Lower leg skin (tissue), 4 donors: ENCODE measurements around the gene MSH3. TPM values are rescaled to one million over a fixed set of nuclear protein-coding genes. Genes with fewer than 3 reads are reported as not detected.

Source experiments
- DNase-seq, 2 donors: peaks; one replicate each; pipeline ENCODE4 v3.0.0-alpha.2; 2019; ENCODE audit warnings: low spot score in 2 of 2
- H3K4me3 ChIP-seq: fragments of 200-600 bp; sonication (generic); 2 replicates; pipeline ENCODE4 v1.5.1; 2017; ENCODE audit warnings: mild to moderate bottlenecking, low read depth; ENCODE audit not compliant: poor library complexity, severe bottlenecking
- POLR2A ChIP-seq, 2 donors: fragments of 450-650 bp; IDR thresholded peaks; one replicate each; pipeline ENCODE4 v1.6.1; 2016 to 2017; ENCODE audit warnings: antibody characterized with exemption in 2 of 2, mild to moderate bottlenecking in 1 of 2, moderate library complexity in 1 of 2
- WGBS, 2 donors: methylation state at CpG; one replicate each; pipeline ENCODE4 v1.1.5; 2018; 5-methylcytosine and 5-hydroxymethylcytosine counted together
- intact Hi-C: fragments of 100-400 bp; cut with DNase I; formaldehyde crosslinking; loops from one replicate; pipeline ENCODE4 v1.15.0; 2023; ENCODE audit warnings: low total_unique reads
- total RNA-seq, 4 donors: library from RNA; depleted of rRNA; stranded (reverse); fragments of >200 nt; gene quantifications; one replicate each; pipeline ENCODE4 v1.1.0, GENCODE V29; 2016
- TF ChIP-seq, protein P1 (sequence below), 3 donors: fragments of 450-650 bp; IDR thresholded peaks; one replicate each; pipeline ENCODE4 v1.5.1; 2016; ENCODE audit warnings: antibody characterized with exemption in 3 of 3, mild to moderate bottlenecking in 3 of 3, moderate library complexity in 2 of 3

Gene MSH3
- total RNA-seq, 4 donors from 2014 or later = 8.4 to 17.1 (median 11.4) TPM

- 89 to 91% methylated on average over 1 of the region's 1 CpG for WGBS, 2 donors
- no peak for TF ChIP-seq POLR2A (IDR thresholded peaks at IDR 0.05)
- TF ChIP-seq, protein P1, sequence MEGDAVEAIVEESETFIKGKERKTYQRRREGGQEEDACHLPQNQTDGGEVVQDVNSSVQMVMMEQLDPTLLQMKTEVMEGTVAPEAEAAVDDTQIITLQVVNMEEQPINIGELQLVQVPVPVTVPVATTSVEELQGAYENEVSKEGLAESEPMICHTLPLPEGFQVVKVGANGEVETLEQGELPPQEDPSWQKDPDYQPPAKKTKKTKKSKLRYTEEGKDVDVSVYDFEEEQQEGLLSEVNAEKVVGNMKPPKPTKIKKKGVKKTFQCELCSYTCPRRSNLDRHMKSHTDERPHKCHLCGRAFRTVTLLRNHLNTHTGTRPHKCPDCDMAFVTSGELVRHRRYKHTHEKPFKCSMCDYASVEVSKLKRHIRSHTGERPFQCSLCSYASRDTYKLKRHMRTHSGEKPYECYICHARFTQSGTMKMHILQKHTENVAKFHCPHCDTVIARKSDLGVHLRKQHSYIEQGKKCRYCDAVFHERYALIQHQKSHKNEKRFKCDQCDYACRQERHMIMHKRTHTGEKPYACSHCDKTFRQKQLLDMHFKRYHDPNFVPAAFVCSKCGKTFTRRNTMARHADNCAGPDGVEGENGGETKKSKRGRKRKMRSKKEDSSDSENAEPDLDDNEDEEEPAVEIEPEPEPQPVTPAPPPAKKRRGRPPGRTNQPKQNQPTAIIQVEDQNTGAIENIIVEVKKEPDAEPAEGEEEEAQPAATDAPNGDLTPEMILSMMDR (IDR thresholded peaks at IDR 0.05) = no peak
- no peak overlapping the region for H3K4me3 ChIP-seq
- intact Hi-C loops = no loop called here
- no peak for DNase-seq
These were observed 101.8 kb downstream of the MSH3 start for GRCh38 chr5:80756292-80756691.

DNA sequence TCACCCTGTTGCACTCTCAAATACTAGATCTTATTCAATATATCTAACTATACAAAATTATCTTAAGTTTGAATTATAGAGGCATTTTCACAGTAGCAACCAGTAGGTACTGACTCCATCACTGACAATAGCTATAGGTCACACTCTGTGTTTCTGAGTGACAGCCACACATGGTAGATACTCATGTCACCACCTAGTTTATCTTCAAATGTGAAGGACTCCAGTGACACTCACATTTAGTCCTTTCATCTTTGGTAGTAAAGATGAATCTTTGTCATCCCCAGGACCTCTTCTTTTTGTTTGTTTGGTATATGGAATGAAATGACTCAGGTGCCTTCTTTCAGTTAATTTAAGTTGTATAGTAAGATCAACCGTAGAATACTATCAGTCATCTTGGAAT lies 102.8 kb downstream of the MSH3 start:
- DNase-seq = no peak
- intact Hi-C loops = no loop called here
- TF ChIP-seq POLR2A (IDR thresholded peaks at IDR 0.05) = no peak
- TF ChIP-seq, protein P1 (IDR thresholded peaks at IDR 0.05) = no peak
- WGBS, 2 donors = 88 to 90% methylated on average over 1 of the region's 1 CpG
- H3K4me3 ChIP-seq = no peak overlapping the region

GRCh38 chr5:80759866-80760577 lies 105.6 kb downstream of the MSH3 start:
- DNase-seq = no peak
- WGBS, 2 donors = 91 to 94% methylated on average over 5 of the region's 5 CpGs
- no peak overlapping the region for H3K4me3 ChIP-seq
- intact Hi-C loops = no loop called here
- TF ChIP-seq, protein P1 (IDR thresholded peaks at IDR 0.05) = no peak
- no peak for TF ChIP-seq POLR2A (IDR thresholded peaks at IDR 0.05)

GRCh38 chr5:80760680-80761079 lies 106.2 kb downstream of the MSH3 start:
- TF ChIP-seq, protein P1 (IDR thresholded peaks at IDR 0.05) = no peak
- no peak for TF ChIP-seq POLR2A (IDR thresholded peaks at IDR 0.05)
- no peak overlapping the region for H3K4me3 ChIP-seq
- intact Hi-C loops = no loop called here
- no peak for DNase-seq
- 95 to 100% methylated on average over 1 of the region's 1 CpG for WGBS, 2 donors

GRCh38 chr5:80761176-80761575 lies 106.7 kb downstream of the MSH3 start:
- H3K4me3 ChIP-seq = no peak overlapping the region
- 90 to 94% methylated on average over 5 of the region's 5 CpGs for WGBS, 2 donors
- TF ChIP-seq POLR2A (IDR thresholded peaks at IDR 0.05) = no peak
- TF ChIP-seq, protein P1 (IDR thresholded peaks at IDR 0.05) = no peak
- intact Hi-C loops = no loop called here
- no peak for DNase-seq

DNA sequence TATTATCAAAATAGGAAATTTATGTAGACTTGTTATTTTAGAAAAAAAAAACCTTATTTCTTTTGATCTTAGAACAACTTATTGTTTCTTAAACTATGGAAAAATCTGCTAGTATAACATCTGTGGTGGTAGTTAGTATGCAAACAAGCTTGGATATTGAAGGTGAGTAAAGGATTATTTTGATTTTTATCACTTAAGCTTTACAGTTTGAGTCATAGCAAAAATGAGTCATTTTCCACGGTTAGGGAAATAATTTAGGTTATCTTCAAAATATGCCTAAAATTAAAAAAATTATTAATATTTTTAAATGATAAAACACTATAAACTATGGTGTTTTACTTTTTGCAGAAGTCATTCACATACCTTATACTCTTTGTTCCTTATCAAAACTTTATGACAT lies 107.5 kb downstream of the MSH3 start:
- H3K4me3 ChIP-seq = no peak overlapping the region
- TF ChIP-seq, protein P1 (IDR thresholded peaks at IDR 0.05) = no peak
- no peak for TF ChIP-seq POLR2A (IDR thresholded peaks at IDR 0.05)
- WGBS, 2 donors = 28 to 49% methylated on average over 1 of the region's 1 CpG
- intact Hi-C loops = no loop called here
- DNase-seq = no peak
